Memory B cell (primary cell): ENCODE measurements around the gene SLC6A6.

Source experiments
- ATAC-seq: fragments of 150-1000 bp; cut with Tn5 transposase; 2 replicates; pipeline ENCODE4 v1.10.0; 2021; ENCODE audit warnings: low read depth, mild to moderate bottlenecking, moderate library complexity
- DNase-seq, 2 donors: peaks; one replicate each; pipeline ENCODE4 v3.0.0; 2022; ENCODE audit warnings: low spot score in 2 of 2
- H3K27ac Mint-ChIP-seq: one replicate; pipeline ENCODE4 v1.8.0; 2022; ENCODE audit warnings: mild to moderate bottlenecking, moderate library complexity, mixed read lengths
- H3K27me3 Mint-ChIP-seq: one replicate; pipeline ENCODE4 v1.8.0; 2022; ENCODE audit warnings: mixed read lengths
- H3K36me3 Mint-ChIP-seq: one replicate; pipeline ENCODE4 v1.8.0; 2022; ENCODE audit warnings: mild to moderate bottlenecking, mixed read lengths
- H3K4me1 Mint-ChIP-seq: one replicate; pipeline ENCODE4 v1.8.0; 2022; ENCODE audit warnings: mixed read lengths
- H3K4me3 Mint-ChIP-seq: one replicate; pipeline ENCODE4 v1.8.0; 2022; ENCODE audit warnings: mild to moderate bottlenecking, moderate library complexity, mixed read lengths
- H3K9me3 Mint-ChIP-seq: one replicate; pipeline ENCODE4 v1.8.0; 2022; ENCODE audit warnings: mixed read lengths

The SLC6A6 gene

GRCh38 chr3:14481646-14482036, 79.2 kb downstream of the SLC6A6 start:
- ATAC-seq (no peak), DNase-seq (no peak)
- Mint-ChIP-seq H3K27me3 (no peaks in the 10 kb centered on the region), H3K4me1 (no peaks in the 10 kb centered on the region), H3K36me3 (peaks cover 52% of the 10 kb centered on the region), H3K4me3 (no peak overlapping the region), H3K27ac (peak overlapping the region; percentile 32), H3K9me3 (no peaks in the 10 kb centered on the region)

GRCh38 chr3:14482271-14482721, 79.9 kb downstream of the SLC6A6 start:
- peak overlapping the region; percentile 32 for H3K27ac Mint-ChIP-seq
- H3K4me1 Mint-ChIP-seq: no peaks in the 10 kb centered on the region
- ATAC-seq: no peak
- DNase-seq: no peak
- no peaks in the 10 kb centered on the region for H3K27me3 Mint-ChIP-seq
- H3K4me3 Mint-ChIP-seq: no peak overlapping the region
- peaks cover 53% of the 10 kb centered on the region for H3K36me3 Mint-ChIP-seq
- no peaks in the 10 kb centered on the region for H3K9me3 Mint-ChIP-seq

GRCh38 chr3:14483286-14483685, 80.9 kb downstream of the SLC6A6 start:
- ATAC-seq (no peak), DNase-seq (no peak)
- H3K27ac Mint-ChIP-seq: no peak overlapping the region
- no peak overlapping the region for H3K4me3 Mint-ChIP-seq
- H3K36me3 Mint-ChIP-seq: peaks cover 47% of the 10 kb centered on the region
- no peaks in the 10 kb centered on the region for H3K9me3 Mint-ChIP-seq
- no peaks in the 10 kb centered on the region for H3K4me1 Mint-ChIP-seq
- no peaks in the 10 kb centered on the region for H3K27me3 Mint-ChIP-seq

- Mint-ChIP-seq H3K4me1 (no peaks in the 10 kb centered on the region), H3K4me3 (no peak overlapping the region), H3K9me3 (no peaks in the 10 kb centered on the region), H3K36me3 (peaks cover 41% of the 10 kb centered on the region), H3K27me3 (no peaks in the 10 kb centered on the region), H3K27ac (no peak overlapping the region)
- DNase-seq (no peak), ATAC-seq (no peak)
Observed at GRCh38 chr3:14484741-14485140, 82.3 kb downstream of the SLC6A6 start.

GRCh38 chr3:14485981-14486380, 83.6 kb downstream of the SLC6A6 start:
- no peak overlapping the region for H3K4me3 Mint-ChIP-seq
- no peaks in the 10 kb centered on the region for H3K4me1 Mint-ChIP-seq
- no peaks in the 10 kb centered on the region for H3K27me3 Mint-ChIP-seq
- DNase-seq: no peak
- H3K36me3 Mint-ChIP-seq: peaks cover 43% of the 10 kb centered on the region
- ATAC-seq: no peak
- no peaks in the 10 kb centered on the region for H3K9me3 Mint-ChIP-seq
- H3K27ac Mint-ChIP-seq: no peak overlapping the region

GRCh38 chr3:14486460-14486859, 84.1 kb downstream of the SLC6A6 start:
- Mint-ChIP-seq H3K4me3 (no peak overlapping the region), H3K9me3 (no peaks in the 10 kb centered on the region), H3K27me3 (no peaks in the 10 kb centered on the region), H3K4me1 (no peaks in the 10 kb centered on the region), H3K36me3 (peaks cover 40% of the 10 kb centered on the region), H3K27ac (no peak overlapping the region)
- ATAC-seq (no peak), DNase-seq (no peak)

- no peaks in the 10 kb centered on the region for H3K27me3 Mint-ChIP-seq
- no peaks in the 10 kb centered on the region for H3K9me3 Mint-ChIP-seq
- no peaks in the 10 kb centered on the region for H3K4me1 Mint-ChIP-seq
- no peak overlapping the region for H3K27ac Mint-ChIP-seq
- DNase-seq (no peak), ATAC-seq (no peak)
- no peak overlapping the region for H3K4me3 Mint-ChIP-seq
- H3K36me3 Mint-ChIP-seq: peaks cover 35% of the 10 kb centered on the region
Observed at GRCh38 chr3:14487086-14487485, 84.7 kb downstream of the SLC6A6 start.

- ATAC-seq: no peak
- H3K27me3 Mint-ChIP-seq: no peaks in the 10 kb centered on the region
- no peak for DNase-seq
- H3K27ac Mint-ChIP-seq: no peak overlapping the region
- H3K4me3 Mint-ChIP-seq: no peak overlapping the region
- no peaks in the 10 kb centered on the region for H3K4me1 Mint-ChIP-seq
- H3K36me3 Mint-ChIP-seq: peaks cover 35% of the 10 kb centered on the region
- no peaks in the 10 kb centered on the region for H3K9me3 Mint-ChIP-seq
Observed at GRCh38 chr3:14487821-14488220, 85.4 kb downstream of the SLC6A6 start.

GRCh38 chr3:14488286-14489041, 86.1 kb downstream of the SLC6A6 start:
- peaks cover 31% of the 10 kb centered on the region for H3K36me3 Mint-ChIP-seq
- H3K4me1 Mint-ChIP-seq: no peaks in the 10 kb centered on the region
- no peak overlapping the region for H3K4me3 Mint-ChIP-seq
- H3K27me3 Mint-ChIP-seq: no peaks in the 10 kb centered on the region
- ATAC-seq (no peak), DNase-seq (no peak)
- H3K27ac Mint-ChIP-seq: no peak overlapping the region
- H3K9me3 Mint-ChIP-seq: no peaks in the 10 kb centered on the region

- Mint-ChIP-seq H3K9me3 (no peaks in the 10 kb centered on the region), H3K36me3 (peaks cover 23% of the 10 kb centered on the region), H3K4me3 (no peak overlapping the region), H3K4me1 (no peaks in the 10 kb centered on the region), H3K27ac (no peak overlapping the region), H3K27me3 (no peaks in the 10 kb centered on the region)
- DNase-seq: no peak
- no peak for ATAC-seq
Observed at GRCh38 chr3:14489641-14490040, 87.2 kb downstream of the SLC6A6 start.

- no peak for ATAC-seq
- no peaks in the 10 kb centered on the region for H3K9me3 Mint-ChIP-seq
Observed at GRCh38 chr3:14490255-14490654, 87.8 kb downstream of the SLC6A6 start.

GRCh38 chr3:14490831-14491230, 88.4 kb downstream of the SLC6A6 start:
- Mint-ChIP-seq H3K36me3 (peaks cover 15% of the 10 kb centered on the region), H3K9me3 (no peaks in the 10 kb centered on the region), H3K4me1 (no peaks in the 10 kb centered on the region), H3K4me3 (no peak overlapping the region), H3K27ac (peak overlapping the region; percentile 5), H3K27me3 (no peaks in the 10 kb centered on the region)
- DNase-seq (no peak), ATAC-seq (no peak)

More at GRCh38 chr3:14490255-14490654, 87.8 kb downstream of the SLC6A6 start:
- no peaks in the 10 kb centered on the region for H3K27me3 Mint-ChIP-seq
- DNase-seq: no peak
- peak overlapping the region; percentile 5 for H3K27ac Mint-ChIP-seq
- H3K36me3 Mint-ChIP-seq: peaks cover 19% of the 10 kb centered on the region
- H3K4me3 Mint-ChIP-seq: no peak overlapping the region
- no peaks in the 10 kb centered on the region for H3K4me1 Mint-ChIP-seq

- no peak for DNase-seq
- H3K4me1 Mint-ChIP-seq: no peaks in the 10 kb centered on the region
Observed at GRCh38 chr3:14491396-14492190, 89.2 kb downstream of the SLC6A6 start.

GRCh38 chr3:14492948-14493881, 90.8 kb downstream of the SLC6A6 start:
- no peak for ATAC-seq
- Mint-ChIP-seq H3K4me3 (no peak overlapping the region), H3K9me3 (no peaks in the 10 kb centered on the region), H3K27me3 (no peaks in the 10 kb centered on the region), H3K36me3 (peaks cover 12% of the 10 kb centered on the region), H3K4me1 (no peaks in the 10 kb centered on the region), H3K27ac (no peak overlapping the region)
- DNase-seq: no peak

More at GRCh38 chr3:14491396-14492190, 89.2 kb downstream of the SLC6A6 start:
- H3K9me3 Mint-ChIP-seq: no peaks in the 10 kb centered on the region
- no peaks in the 10 kb centered on the region for H3K27me3 Mint-ChIP-seq
- no peak overlapping the region for H3K4me3 Mint-ChIP-seq
- no peak for ATAC-seq
- no peak overlapping the region for H3K27ac Mint-ChIP-seq
- H3K36me3 Mint-ChIP-seq: peaks cover 15% of the 10 kb centered on the region
